ENCODE measurements around the gene PDE4B. TPM values are rescaled to one million over a fixed set of nuclear protein-coding genes. Genes with fewer than 3 reads are reported as not detected.

The PDE4B gene
- polyA plus RNA-seq, 1 donor (not counting 4 experiments of a cell fraction or from before 2014, with no cell fraction given): 0.29 TPM

DNA sequence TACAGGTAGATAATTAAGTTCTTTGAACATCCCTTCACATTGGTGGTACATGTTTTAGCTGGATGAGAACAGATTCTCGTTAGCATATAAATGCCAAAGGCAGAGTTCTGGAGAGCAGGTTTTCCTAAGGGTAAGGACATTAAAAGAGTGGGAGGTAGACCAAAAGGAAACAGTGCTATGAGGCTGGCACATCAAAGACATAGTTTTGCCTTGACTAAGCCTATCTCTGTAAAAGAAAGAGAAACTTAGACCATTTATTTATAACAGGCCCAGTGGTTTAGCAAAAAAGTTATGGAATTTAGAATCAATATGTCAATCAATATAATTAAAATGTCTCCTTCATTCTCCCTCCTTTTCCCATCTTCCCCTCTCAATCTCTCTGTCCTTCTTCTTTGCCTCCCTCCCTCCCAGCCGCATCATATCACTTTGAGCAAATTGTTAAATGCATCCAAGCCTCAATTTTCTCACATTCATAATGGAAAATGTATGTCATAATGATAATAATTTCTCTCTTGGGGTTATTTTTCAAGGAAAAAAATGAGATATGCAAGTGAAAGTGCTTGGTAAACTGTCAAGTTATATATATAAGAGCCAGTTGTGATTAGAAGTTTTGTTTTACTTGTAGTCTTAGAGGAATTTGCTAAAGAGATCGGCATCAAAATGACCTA, 531.4 kb downstream of the PDE4B start:
- FAIRE-seq: no peak

GRCh38 chr1:66325594-66326380, 533.1 kb downstream of the PDE4B start:
- Histone ChIP-seq H3K27me3 (ENCODE audit: control insufficient read depth, extremely low read depth, insufficient read depth, low read length) (no peaks in the 10 kb centered on the region), H3K9ac (ENCODE audit: control insufficient read depth, extremely low read depth, insufficient read depth, low read length) (no peak overlapping the region), H3K9me1 (ENCODE audit: control insufficient read depth, extremely low read depth, insufficient read depth, low read length) (no peaks in the 10 kb centered on the region), H3K4me2 (ENCODE audit: control insufficient read depth, extremely low read depth, insufficient read depth, low read depth, low read length) (no peak overlapping the region), H3K79me2 (ENCODE audit: control insufficient read depth, insufficient read depth, low read length) (no peaks in the 10 kb centered on the region), H3K4me1 (ENCODE audit: control insufficient read depth, extremely low read depth, insufficient read depth, low read length) (peaks cover 1% of the 10 kb centered on the region), H3K27ac (ENCODE audit: control insufficient read depth, insufficient read depth, low read length) (no peak overlapping the region), H3K36me3 (ENCODE audit: control insufficient read depth in 2 of 2, extremely low read depth in 1 of 2, insufficient read depth in 2 of 2, low read length in 2 of 2) (no peaks in the 10 kb centered on the region), H4K20me1 (ENCODE audit: control insufficient read depth, extremely low read depth, insufficient read depth, low read length) (no peaks in the 10 kb centered on the region), H2AFZ (ENCODE audit: control insufficient read depth, low read length) (no peak overlapping the region), H3K9me3 (ENCODE audit: control insufficient read depth, low read depth, low read length) (no peaks in the 10 kb centered on the region), H3K4me3 (ENCODE audit: control insufficient read depth in 2 of 3, extremely low read depth in 1 of 3, insufficient read depth in 2 of 3, low read depth in 1 of 3, low read length in 3 of 3) (no peak overlapping the region)
- dilution Hi-C loops (cut with MboI; ENCODE audit: extremely low pct_ligation_motif_present, low sequenced_read_pairs): no loop called here
- no peak for TF ChIP-seq EZH2 (IDR thresholded peaks at IDR 0.05; ENCODE audit: low read length)
- TF ChIP-seq, protein P1, sequence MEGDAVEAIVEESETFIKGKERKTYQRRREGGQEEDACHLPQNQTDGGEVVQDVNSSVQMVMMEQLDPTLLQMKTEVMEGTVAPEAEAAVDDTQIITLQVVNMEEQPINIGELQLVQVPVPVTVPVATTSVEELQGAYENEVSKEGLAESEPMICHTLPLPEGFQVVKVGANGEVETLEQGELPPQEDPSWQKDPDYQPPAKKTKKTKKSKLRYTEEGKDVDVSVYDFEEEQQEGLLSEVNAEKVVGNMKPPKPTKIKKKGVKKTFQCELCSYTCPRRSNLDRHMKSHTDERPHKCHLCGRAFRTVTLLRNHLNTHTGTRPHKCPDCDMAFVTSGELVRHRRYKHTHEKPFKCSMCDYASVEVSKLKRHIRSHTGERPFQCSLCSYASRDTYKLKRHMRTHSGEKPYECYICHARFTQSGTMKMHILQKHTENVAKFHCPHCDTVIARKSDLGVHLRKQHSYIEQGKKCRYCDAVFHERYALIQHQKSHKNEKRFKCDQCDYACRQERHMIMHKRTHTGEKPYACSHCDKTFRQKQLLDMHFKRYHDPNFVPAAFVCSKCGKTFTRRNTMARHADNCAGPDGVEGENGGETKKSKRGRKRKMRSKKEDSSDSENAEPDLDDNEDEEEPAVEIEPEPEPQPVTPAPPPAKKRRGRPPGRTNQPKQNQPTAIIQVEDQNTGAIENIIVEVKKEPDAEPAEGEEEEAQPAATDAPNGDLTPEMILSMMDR (optimal IDR thresholded peaks at IDR 0.05 in 1 of 3, IDR thresholded peaks at IDR 0.05 in 1 of 3, conservative IDR thresholded peaks at IDR 0.05 in 1 of 3; ENCODE audit: extremely low read depth in 1 of 3, insufficient read depth in 2 of 3, low read length in 3 of 3): no peak
- FAIRE-seq: no peak
- DNase-seq (ENCODE audit: low read depth, low spot score): no peak

More for the DNA sequence above, 531.4 kb downstream of the PDE4B start:
- H3K4me2 ChIP-seq (ENCODE audit: control insufficient read depth, extremely low read depth, insufficient read depth, low read depth, low read length): no peak overlapping the region
- no peak for DNase-seq (ENCODE audit: low read depth, low spot score)
- H3K27me3 ChIP-seq (ENCODE audit: control insufficient read depth, extremely low read depth, insufficient read depth, low read length): no peaks in the 10 kb centered on the region
- dilution Hi-C loops (cut with MboI; ENCODE audit: extremely low pct_ligation_motif_present, low sequenced_read_pairs): no loop called here
- no peaks in the 10 kb centered on the region for H3K4me1 ChIP-seq (ENCODE audit: control insufficient read depth, extremely low read depth, insufficient read depth, low read length)
- H4K20me1 ChIP-seq (ENCODE audit: control insufficient read depth, extremely low read depth, insufficient read depth, low read length): no peaks in the 10 kb centered on the region
- no peak overlapping the region for H3K4me3 ChIP-seq (ENCODE audit: control insufficient read depth in 2 of 3, extremely low read depth in 1 of 3, insufficient read depth in 2 of 3, low read depth in 1 of 3, low read length in 3 of 3)
- H3K9me1 ChIP-seq (ENCODE audit: control insufficient read depth, extremely low read depth, insufficient read depth, low read length): no peaks in the 10 kb centered on the region
- H2AFZ ChIP-seq (ENCODE audit: control insufficient read depth, low read length): no peak overlapping the region
- H3K79me2 ChIP-seq (ENCODE audit: control insufficient read depth, insufficient read depth, low read length): no peaks in the 10 kb centered on the region
- H3K9me3 ChIP-seq (ENCODE audit: control insufficient read depth, low read depth, low read length): no peaks in the 10 kb centered on the region
- H3K36me3 ChIP-seq (ENCODE audit: control insufficient read depth in 2 of 2, extremely low read depth in 1 of 2, insufficient read depth in 2 of 2, low read length in 2 of 2): no peaks in the 10 kb centered on the region
- H3K9ac ChIP-seq (ENCODE audit: control insufficient read depth, extremely low read depth, insufficient read depth, low read length): no peak overlapping the region
- TF ChIP-seq, protein P1 (optimal IDR thresholded peaks at IDR 0.05 in 1 of 3, IDR thresholded peaks at IDR 0.05 in 1 of 3, conservative IDR thresholded peaks at IDR 0.05 in 1 of 3; ENCODE audit: extremely low read depth in 1 of 3, insufficient read depth in 2 of 3, low read length in 3 of 3): no peak
- no peak for TF ChIP-seq EZH2 (IDR thresholded peaks at IDR 0.05; ENCODE audit: low read length)
- no peak overlapping the region for H3K27ac ChIP-seq (ENCODE audit: control insufficient read depth, insufficient read depth, low read length)

Data from keratinocyte (primary cell).